Measurements from ENCODE around the gene CDCA5.

Gene CDCA5

GRCh38 chr11:65067446-65067845 lies 16.4 kb downstream of the CDCA5 start:
- DNase-seq: no peak

DNA sequence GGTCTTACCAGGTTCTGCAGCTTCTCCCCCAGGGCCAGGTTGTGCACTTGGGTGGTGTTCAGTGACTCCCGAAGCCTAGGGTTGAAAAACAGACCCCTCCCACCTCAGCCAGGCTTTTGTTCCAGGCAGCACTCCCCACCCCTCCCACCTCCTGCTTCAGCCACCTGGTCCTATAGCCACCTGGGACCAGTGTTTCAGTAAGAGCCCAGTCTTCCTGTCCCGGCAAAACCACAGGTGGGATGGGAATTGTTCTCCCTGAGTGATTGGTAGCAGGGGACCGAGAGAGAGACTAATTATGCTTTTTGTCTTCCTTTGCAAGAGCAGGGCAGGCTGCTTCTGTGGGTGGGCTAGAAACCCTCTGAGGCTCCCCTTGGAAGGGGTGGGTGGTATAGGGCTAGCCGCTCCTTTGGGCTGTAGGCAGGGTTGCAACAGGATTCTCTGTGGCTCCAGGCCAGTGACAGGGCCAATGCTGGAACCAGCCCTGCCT lies 17.0 kb downstream of the CDCA5 start:
- no peak for DNase-seq

GRCh38 chr11:65066315-65066714 lies 17.5 kb downstream of the CDCA5 start:
- DNase-seq: no peak

- DNase-seq: no peak
These were observed 18.0 kb downstream of the CDCA5 start for GRCh38 chr11:65065851-65066250.

DNA sequence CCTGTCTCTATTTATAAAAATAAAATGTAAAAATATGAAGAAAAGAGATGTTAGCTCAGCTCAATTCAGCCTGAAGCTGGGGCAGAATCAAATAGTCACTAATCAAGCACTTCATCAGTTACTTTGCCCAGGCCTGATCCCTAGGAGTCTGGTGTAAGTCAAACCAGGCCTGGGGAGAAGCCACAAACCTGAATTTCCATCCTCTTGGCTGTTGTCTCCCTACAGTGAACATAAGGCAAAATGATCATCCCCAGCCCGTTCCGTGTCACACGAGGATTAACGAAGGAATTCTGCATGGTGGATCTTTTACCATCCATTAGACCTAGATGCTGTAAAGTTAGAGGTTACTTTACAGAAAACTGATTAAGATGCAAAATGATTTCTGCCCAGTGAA lies 19.0 kb downstream of the CDCA5 start:
- no peak for DNase-seq

DNA sequence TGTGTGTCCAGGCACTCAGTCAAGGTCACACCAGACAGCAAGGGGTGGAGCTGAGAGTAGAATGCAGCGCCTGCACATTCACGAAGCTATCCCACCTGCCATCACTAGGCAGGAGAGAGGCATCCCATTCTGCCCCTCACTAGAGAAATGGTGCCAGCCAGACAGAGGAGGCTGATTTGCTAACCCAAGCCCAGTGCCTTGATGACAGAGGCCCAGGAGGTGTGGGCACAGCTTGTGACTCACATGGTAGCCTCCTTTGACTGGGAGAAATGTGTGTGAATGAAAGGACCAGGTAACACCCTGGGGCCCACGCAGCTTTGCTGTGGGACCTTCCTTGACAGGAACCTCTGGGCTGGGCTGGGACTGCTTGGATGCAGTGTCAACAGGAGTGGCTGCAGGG lies 20.3 kb downstream of the CDCA5 start:
- no peak for DNase-seq

DNA sequence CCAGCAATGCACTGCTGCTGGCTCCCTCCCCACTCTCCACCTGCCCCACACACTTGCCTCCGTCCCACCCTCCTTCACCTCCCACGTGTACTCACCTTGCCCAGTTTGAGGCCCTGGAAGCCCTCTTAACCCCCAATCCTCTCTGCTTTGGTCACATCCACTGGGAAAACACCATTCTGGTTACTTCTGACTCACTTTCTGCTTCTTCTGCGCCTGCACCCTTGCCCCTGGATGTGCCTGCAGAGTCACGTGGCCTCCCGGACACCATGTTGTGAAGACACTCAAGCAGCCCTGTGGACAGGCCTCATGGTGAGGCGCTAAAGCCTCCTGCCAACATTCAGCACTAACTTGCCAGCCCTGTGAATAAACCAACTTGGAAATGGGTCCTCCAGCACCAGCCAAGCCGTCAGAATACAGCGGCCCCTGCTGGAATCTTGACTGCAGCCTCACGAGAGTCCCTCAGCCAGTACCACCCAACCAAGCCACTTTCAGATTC lies 22.9 kb downstream of the CDCA5 start:
- DNase-seq: no peak

DNA sequence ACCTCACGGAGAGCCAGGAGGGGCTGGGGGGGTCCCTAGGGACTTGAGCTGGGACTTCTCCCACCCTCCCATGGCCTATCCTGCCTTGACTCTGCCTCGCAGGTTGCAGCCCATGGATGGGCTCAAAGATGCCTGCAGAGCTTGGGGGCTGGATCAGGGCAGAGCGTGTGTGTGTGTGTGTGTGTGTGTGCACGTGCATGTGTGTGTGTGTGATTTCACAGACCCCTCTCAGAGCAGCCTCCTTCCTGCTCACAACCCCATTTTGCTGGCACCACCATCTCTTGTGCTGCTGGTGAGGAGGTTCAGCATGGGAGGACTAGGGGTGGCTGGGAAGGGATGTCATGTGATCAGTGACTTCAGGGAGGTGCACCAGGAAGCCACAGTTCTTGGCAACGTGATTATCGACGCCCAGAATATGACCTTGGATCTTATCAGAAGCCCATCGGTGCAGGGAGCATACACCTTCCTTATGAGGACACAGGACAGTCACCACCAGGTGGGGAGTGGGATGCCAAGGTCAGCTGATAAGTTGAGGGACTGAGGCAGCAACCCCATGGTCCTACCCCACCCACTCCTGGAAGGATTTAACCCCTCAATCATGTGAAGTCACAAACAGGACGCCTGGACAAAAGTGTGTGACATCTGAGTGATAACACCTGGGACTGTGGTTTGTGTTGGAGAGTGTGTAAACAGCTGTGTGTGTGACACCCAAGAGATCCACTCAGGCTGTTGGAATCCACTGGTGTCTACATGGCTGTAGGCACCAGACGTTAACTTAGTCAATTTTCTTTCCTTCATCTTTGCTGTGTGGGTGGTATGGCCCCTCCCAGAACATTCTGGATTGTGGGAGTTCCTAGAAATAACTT lies 23.6 kb downstream of the CDCA5 start:
- DNase-seq: no peak

- DNase-seq: no peak
These were observed 24.3 kb downstream of the CDCA5 start for GRCh38 chr11:65059523-65059922.

DNA sequence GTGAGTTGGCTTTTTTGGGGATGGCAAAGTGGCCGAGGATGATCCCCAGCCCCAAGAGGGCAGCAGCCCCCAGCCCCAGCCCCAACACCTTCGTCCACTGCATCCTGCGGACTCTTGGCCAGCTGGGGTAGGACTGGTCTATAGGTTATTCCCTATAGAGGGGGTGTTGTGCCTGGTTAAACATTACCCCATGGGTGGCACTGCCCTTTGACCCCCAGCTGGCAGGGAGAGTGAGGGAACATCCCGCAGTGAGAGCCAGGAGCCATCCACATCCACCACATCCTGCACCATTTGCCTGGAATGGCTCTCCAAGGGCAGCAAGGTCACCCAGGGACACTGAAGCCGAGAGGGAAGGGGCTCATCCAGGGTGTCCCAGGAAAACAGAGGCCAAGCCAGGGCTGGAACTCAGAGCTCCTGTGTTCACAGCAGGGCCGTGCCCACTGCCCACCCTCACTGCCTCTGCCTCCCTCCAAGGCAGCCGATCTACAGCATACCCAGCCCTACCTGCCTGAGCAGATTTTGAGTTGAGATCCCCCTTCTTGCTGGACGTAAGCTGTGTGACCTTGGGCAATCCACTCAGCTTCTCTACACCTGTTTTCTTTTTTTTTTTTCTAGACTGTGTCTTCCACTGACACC lies 25.3 kb downstream of the CDCA5 start, which contains the start of gene NAALADL1:
Gene NAALADL1 (minus strand): TSS at position 135 of the 636 bp plus-strand sequence. CDS start 32 bp downstream, at position 103.
- DNase-seq: no peak

GRCh38 chr11:65058012-65058411 lies 25.8 kb downstream of the CDCA5 start:
- DNase-seq: no peak

GRCh38 chr11:65057526-65057925 lies 26.3 kb downstream of the CDCA5 start:
- DNase-seq: no peak

- DNase-seq: no peak
These were observed 26.8 kb downstream of the CDCA5 start for GRCh38 chr11:65056999-65057398.

- DNase-seq: no peak
These were observed 28.3 kb downstream of the CDCA5 start for GRCh38 chr11:65055538-65055937.

GRCh38 chr11:65053827-65054508 lies 29.9 kb downstream of the CDCA5 start:
- peak; percentile 31 for DNase-seq

DNA sequence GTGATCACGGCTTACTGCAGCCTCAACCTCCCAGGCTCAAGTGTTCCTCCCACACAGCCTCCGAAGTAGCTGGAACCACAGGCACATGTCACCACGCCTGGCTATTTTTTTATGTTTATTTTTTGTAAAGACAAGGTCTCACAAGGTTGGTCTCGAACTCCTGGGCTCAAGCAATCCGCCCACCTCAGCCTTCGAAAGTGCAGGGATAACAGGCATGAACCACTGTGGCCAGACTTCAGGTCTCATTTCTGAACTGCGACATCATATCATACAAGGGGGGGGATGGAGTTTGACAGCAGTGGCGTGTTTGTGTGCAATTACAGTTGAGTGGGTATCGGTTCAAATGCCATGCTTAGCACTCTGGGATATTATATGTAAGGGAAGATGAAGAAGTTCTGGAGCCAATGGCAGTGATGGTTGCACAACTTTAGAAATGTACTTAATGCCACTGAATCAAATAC lies 32.4 kb downstream of the CDCA5 start:
- no peak for DNase-seq

- DNase-seq: peak; percentile 17
These were observed 36.0 kb downstream of the CDCA5 start for GRCh38 chr11:65047581-65048422.

GRCh38 chr11:65045728-65046127 lies 38.1 kb downstream of the CDCA5 start:
- no peak for DNase-seq

- no peak for DNase-seq
These were observed 38.8 kb downstream of the CDCA5 start for GRCh38 chr11:65045061-65045460.

- no peak for DNase-seq
These were observed 39.8 kb downstream of the CDCA5 start for GRCh38 chr11:65043881-65044501.

DNA sequence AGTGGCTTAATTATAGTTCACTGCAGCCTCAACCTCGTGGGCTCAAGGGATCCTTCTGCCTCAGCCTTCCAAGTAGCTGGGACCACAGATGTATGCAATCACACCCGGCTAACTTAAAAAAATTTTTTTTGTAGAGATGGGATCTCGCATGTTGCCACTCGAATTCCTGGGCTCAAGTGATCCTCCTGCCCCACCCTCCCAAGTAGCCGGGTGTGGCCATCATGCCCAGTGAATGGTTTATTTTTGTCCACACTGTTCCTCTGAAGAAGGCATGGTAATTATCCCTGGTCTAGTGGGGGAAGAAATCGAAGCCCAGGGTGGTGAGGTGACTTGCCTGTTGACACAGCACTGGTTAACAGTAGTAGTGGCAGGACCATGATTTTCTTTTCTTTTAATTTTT lies 40.9 kb downstream of the CDCA5 start:
- DNase-seq: no peak

All from CD4-positive, alpha-beta T cell treated with Interleukin-12 subunit alpha and Interleukin-12 subunit beta, for 1 hour (primary cell).